OCI-LY7 (cell line): ENCODE measurements around the gene CCRL2. TPM values are rescaled to one million over a fixed set of nuclear protein-coding genes. Genes with fewer than 3 reads are reported as not detected.

Experiments used
- BruUV-seq: library from RNA; stranded (reverse); fragments of 400-500 nt; replicated peaks from 2 replicates; lab custom pipeline; 2021; lab: Mats Ljungman, UMichigan
- CTCF ChIA-PET: fragments of 300-600 bp; sonication (Branson Sonifier 250); formaldehyde crosslinking; loops from one replicate; lab custom pipeline; 2022; ENCODE audit warnings: antibody characterized with exemption; ENCODE audit not compliant: unreplicated experiment; lab: Charles Lee
- POLR2A ChIA-PET: fragments of 300-600 bp; sonication (Branson Sonifier 250); formaldehyde crosslinking; loops from one replicate; lab custom pipeline; 2022; ENCODE audit warnings: antibody characterized with exemption; lab: Charles Lee
- DNase-seq: peaks from one replicate; pipeline ENCODE4 v3.0.0-alpha.2; 2015; ENCODE audit warnings: low spot score
- H2AFZ ChIP-seq: fragments of 200-600 bp; sonication (generic), shearing (Covaris generic); 2 replicates; pipeline ENCODE4 v1.6.1; 2014; ENCODE audit warnings: mild to moderate bottlenecking, antibody characterized with exemption, low read length, moderate library complexity
- H3K27ac ChIP-seq: fragments of 200-600 bp; sonication (generic); 2 replicates; pipeline ENCODE4 v1.5.1; 2014; ENCODE audit warnings: mixed run types, low read depth, mild to moderate bottlenecking, moderate library complexity, low read length, inconsistent platforms; ENCODE audit not compliant: poor library complexity, severe bottlenecking
- H3K36me3 ChIP-seq: fragments of 200-600 bp; sonication (generic); 2 replicates; pipeline ENCODE4 v1.6.1; 2014; ENCODE audit warnings: mild to moderate bottlenecking, antibody characterized with exemption, low read length, moderate library complexity, mixed read lengths; ENCODE audit not compliant: insufficient read depth
- H3K4me1 ChIP-seq: fragments of 200-600 bp; sonication (generic); 2 replicates; pipeline ENCODE4 v1.5.1; 2014; ENCODE audit warnings: mild to moderate bottlenecking, low read length; ENCODE audit not compliant: insufficient read depth, poor library complexity, severe bottlenecking
- H3K4me2 ChIP-seq: fragments of 200-600 bp; sonication (generic); 2 replicates; pipeline ENCODE4 v1.6.1; 2014; ENCODE audit warnings: mild to moderate bottlenecking, low read length
- H3K4me3 ChIP-seq: fragments of 200-600 bp; sonication (generic); 2 replicates; pipeline ENCODE4 v1.5.1; 2014; ENCODE audit warnings: mild to moderate bottlenecking, low read depth, low read length; ENCODE audit not compliant: poor library complexity, severe bottlenecking
- H3K79me2 ChIP-seq: fragments of 200-600 bp; sonication (generic); 2 replicates; pipeline ENCODE4 v1.6.1; 2016; ENCODE audit warnings: low read depth, mild to moderate bottlenecking, low read length, moderate library complexity, mixed read lengths; ENCODE audit not compliant: insufficient read depth
- H3K9me2 ChIP-seq: fragments of 200-600 bp; sonication (generic); 2 replicates; pipeline ENCODE4 v1.6.1; 2016; ENCODE audit warnings: mild to moderate bottlenecking, low read length, mixed read lengths; ENCODE audit not compliant: insufficient read depth
- H3K9me3 ChIP-seq: fragments of 200-600 bp; sonication (generic); 2 replicates; pipeline ENCODE4 v1.6.1; 2014; ENCODE audit warnings: mild to moderate bottlenecking, mixed run types, low read length, mixed read lengths
- H4K20me1 ChIP-seq: fragments of 200-600 bp; sonication (generic); 2 replicates; pipeline ENCODE4 v1.6.1; 2014; ENCODE audit warnings: mild to moderate bottlenecking, antibody characterized with exemption, low read length, moderate library complexity, mixed read lengths; ENCODE audit not compliant: insufficient read depth
- EZH2phosphoT487 ChIP-seq: fragments of 200-600 bp; sonication (generic); IDR thresholded peaks from 2 replicates; pipeline ENCODE4 v1.6.1; 2018; ENCODE audit warnings: low read depth, borderline replicate concordance, mild to moderate bottlenecking, mixed run types, antibody characterized with exemption, low read length, moderate library complexity, mixed read lengths
- intact Hi-C: fragments of 100-400 bp; cut with micrococcal nuclease; formaldehyde crosslinking; loops from one replicate; pipeline ENCODE4 v1.10.0; 2022; ENCODE audit not compliant: unreplicated experiment
- total RNA-seq, 2 experiments: library from RNA; depleted of rRNA in 1 of 2; stranded (reverse); fragments of >200 nt in 1 of 2; shearing (Covaris generic) in 1 of 2; gene quantifications; 2 replicates each; pipeline ENCODE4 v1.2.3, GENCODE V29; 2014 to 2022
- TF ChIP-seq, protein P1 (sequence below): fragments of 200-600 bp; sonication (generic); conservative IDR thresholded peaks from 2 replicates; pipeline ENCODE4 v1.5.1; 2014; ENCODE audit warnings: mild to moderate bottlenecking, antibody characterized with exemption, low read length, moderate library complexity, mixed read lengths

The CCRL2 gene
- total RNA-seq, 2 experiments from 2014 or later = 0.41 to 2.2 TPM

DNA sequence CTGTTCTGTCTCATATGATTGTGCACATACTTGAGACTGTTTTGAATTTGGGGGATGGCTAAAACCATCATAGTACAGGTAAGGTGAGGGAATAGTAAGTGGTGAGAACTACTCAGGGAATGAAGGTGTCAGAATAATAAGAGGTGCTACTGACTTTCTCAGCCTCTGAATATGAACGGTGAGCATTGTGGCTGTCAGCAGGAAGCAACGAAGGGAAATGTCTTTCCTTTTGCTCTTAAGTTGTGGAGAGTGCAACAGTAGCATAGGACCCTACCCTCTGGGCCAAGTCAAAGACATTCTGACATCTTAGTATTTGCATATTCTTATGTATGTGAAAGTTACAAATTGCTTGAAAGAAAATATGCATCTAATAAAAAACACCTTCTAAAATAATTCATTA, 31.2 kb upstream of the CCRL2 start:
- H3K36me3 ChIP-seq = no peaks in the 10 kb centered on the region
- peaks cover 5% of the 10 kb centered on the region for H3K4me1 ChIP-seq
- no peak overlapping the region for H2AFZ ChIP-seq
- no peak overlapping the region for H3K4me3 ChIP-seq
- H3K79me2 ChIP-seq = no peaks in the 10 kb centered on the region
- no peak overlapping the region for H3K4me2 ChIP-seq
- no peaks in the 10 kb centered on the region for H4K20me1 ChIP-seq
- ChIA-PET CTCF (no interaction called here), POLR2A (interaction anchor here (0.6 kb wide), 2 partner anchors 50 to 218 kb away, joined by 3 read pairs; no protein-coding TSS in a partner anchor)
- no peaks in the 10 kb centered on the region for H3K9me3 ChIP-seq
- no peaks in the 10 kb centered on the region for H3K9me2 ChIP-seq
- H3K27ac ChIP-seq = no peak overlapping the region
- DNase-seq = no peak
- no peak for TF ChIP-seq EZH2phosphoT487
- TF ChIP-seq, protein P1, sequence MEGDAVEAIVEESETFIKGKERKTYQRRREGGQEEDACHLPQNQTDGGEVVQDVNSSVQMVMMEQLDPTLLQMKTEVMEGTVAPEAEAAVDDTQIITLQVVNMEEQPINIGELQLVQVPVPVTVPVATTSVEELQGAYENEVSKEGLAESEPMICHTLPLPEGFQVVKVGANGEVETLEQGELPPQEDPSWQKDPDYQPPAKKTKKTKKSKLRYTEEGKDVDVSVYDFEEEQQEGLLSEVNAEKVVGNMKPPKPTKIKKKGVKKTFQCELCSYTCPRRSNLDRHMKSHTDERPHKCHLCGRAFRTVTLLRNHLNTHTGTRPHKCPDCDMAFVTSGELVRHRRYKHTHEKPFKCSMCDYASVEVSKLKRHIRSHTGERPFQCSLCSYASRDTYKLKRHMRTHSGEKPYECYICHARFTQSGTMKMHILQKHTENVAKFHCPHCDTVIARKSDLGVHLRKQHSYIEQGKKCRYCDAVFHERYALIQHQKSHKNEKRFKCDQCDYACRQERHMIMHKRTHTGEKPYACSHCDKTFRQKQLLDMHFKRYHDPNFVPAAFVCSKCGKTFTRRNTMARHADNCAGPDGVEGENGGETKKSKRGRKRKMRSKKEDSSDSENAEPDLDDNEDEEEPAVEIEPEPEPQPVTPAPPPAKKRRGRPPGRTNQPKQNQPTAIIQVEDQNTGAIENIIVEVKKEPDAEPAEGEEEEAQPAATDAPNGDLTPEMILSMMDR = no peak
- intact Hi-C loops = loop anchor here (10.0 kb wide), 2 partner anchors 161 to 611 kb away; no protein-coding TSS in a partner anchor
- BruUV-seq = no TSS peak

DNA sequence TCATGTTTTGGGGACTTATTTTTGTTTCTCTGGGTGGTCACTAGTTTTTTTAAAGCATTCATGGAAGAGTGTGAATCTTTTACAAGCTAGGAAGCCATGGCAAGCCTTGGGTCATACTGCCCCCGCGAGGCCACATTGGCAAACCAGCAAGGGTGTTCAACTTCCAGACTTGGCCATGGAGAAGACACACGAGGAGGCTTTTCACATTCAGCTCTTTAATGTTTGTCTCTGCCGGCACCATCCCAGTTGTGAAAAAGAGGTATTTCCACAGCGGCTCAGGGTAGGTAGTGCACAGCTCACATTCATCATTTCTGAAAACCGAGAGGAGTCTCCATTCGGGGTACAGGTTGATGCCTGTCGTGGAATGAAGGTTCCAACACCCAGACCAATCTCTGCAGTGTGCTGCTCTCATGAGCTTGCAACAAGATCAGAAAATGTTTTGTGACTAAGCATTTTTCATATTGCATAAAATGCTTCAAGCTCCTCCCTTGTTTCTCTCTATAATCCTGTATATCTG, 28.6 kb upstream of the CCRL2 start:
- intact Hi-C loops = loop anchor here (1.0 to 10.0 kb wide), 5 partner anchors 102 to 614 kb away; no protein-coding TSS in a partner anchor
- no peak for TF ChIP-seq EZH2phosphoT487
- TF ChIP-seq, protein P1 = peak; percentile 96
- no peaks in the 10 kb centered on the region for H3K9me3 ChIP-seq
- no peaks in the 10 kb centered on the region for H3K9me2 ChIP-seq
- peaks cover 13% of the 10 kb centered on the region for H3K4me1 ChIP-seq
- no peak overlapping the region for H3K27ac ChIP-seq
- no peak overlapping the region for H3K4me3 ChIP-seq
- no peak overlapping the region for H2AFZ ChIP-seq
- H3K4me2 ChIP-seq = no peak overlapping the region; the same call in 1 of the 2 replicates
- no TSS peak for BruUV-seq
- CTCF ChIA-PET = interaction anchor here (0.6 to 1.6 kb wide), 3 partner anchors 9 to 37 kb away, joined by 3 to 7 read pairs (median 3); no protein-coding TSS in a partner anchor
- H3K79me2 ChIP-seq = no peaks in the 10 kb centered on the region
- DNase-seq = peak; percentile 73
- no peaks in the 10 kb centered on the region for H4K20me1 ChIP-seq
- no peaks in the 10 kb centered on the region for H3K36me3 ChIP-seq
- POLR2A ChIA-PET = no interaction called here
